Measurements from ENCODE around the gene BCKDHA. TPM values are rescaled to one million over a fixed set of nuclear protein-coding genes. Genes with fewer than 3 reads are reported as not detected.

Gene BCKDHA
- total RNA-seq, 1 donor from 2014 or later = 22.6 TPM

GRCh38 chr19:41442473-41443355 lies 45.1 kb downstream of the BCKDHA start, which contains the start of gene ERICH4:
Gene ERICH4 (plus strand): TSS chr19:41443156. CDS start chr19:41443170, 14 bp downstream.
- H3K27ac Mint-ChIP-seq = no peak within 1 kb of the TSS
- DNase-seq (ENCODE audit: low spot score in 2 of 2, unreplicated experiment in 2 of 2) = no peak
- H3K9me3 Mint-ChIP-seq = no peaks in the 10 kb centered on the region
- no peaks in the 10 kb centered on the region for H3K36me3 Mint-ChIP-seq
- TF ChIP-seq CTCF (IDR thresholded peaks at IDR 0.05; ENCODE audit: unreplicated experiment) = no peak
- H3K4me3 Mint-ChIP-seq = no peak within 1 kb of the TSS
- H3K4me1 Mint-ChIP-seq = peaks cover 5% of the 10 kb centered on the region
- peaks cover 27% of the 10 kb centered on the region for H3K27me3 Mint-ChIP-seq (ENCODE audit: low read depth)

DNA sequence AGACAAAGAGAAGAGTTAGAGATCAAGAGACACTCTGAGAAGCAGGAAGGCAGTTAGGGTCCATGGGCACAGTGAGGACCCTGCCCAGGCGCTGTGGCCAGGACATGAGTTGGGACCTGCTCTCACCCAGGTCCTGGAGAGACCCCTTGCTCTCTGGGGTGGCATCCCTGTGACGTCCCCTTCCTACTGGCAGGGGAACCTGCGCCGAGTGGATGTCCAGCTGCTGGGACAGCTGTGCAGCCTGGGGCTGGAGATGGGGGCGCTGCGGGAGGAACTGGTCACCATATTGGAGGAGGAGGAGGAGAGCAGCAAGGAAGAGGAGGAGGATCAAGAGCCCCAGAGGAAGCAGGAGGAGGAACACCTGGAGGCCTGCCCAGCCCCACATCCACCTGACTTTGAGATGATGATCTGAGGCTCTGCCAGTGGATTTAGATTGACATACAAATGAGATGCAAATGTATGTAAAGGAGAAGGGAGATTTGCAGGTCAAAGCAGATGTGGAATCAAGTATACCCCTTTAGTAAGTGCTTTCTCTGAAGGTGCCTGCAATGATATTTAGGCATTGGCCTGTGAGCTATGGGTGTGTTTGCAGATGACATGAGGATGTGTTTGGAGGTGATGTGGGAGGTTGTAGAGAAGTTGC lies 46.3 kb downstream of the BCKDHA start:
- Mint-ChIP-seq H3K4me1 (no peaks in the 10 kb centered on the region), H3K4me3 (no peak overlapping the region), H3K9me3 (no peaks in the 10 kb centered on the region), H3K27ac (no peak overlapping the region), H3K36me3 (no peaks in the 10 kb centered on the region), H3K27me3 (ENCODE audit: low read depth) (peaks cover 34% of the 10 kb centered on the region)
- DNase-seq (ENCODE audit: low spot score in 2 of 2, unreplicated experiment in 2 of 2) = no peak
- no peak for TF ChIP-seq CTCF (IDR thresholded peaks at IDR 0.05; ENCODE audit: unreplicated experiment)

DNA sequence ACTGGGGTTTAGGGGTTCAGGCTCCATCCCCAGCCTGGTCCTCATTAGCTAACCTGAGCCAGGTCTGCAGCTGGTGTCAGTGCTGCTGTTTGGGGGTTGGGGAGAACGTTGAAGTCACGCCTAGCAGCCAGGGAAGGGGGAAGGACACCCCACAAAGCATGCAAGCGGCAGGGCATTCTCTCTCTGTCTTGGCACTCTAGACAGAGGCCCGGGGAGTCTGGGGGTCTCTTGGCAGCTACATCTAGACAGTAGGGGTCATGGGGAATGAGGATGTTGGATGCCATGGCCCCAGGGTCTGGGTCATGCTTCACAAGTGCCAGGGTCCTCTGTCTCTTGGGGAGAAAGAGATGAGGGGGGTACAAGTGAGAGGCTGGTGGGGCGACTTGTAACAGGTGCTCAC lies 48.0 kb downstream of the BCKDHA start:
- Mint-ChIP-seq H3K27ac (no peak overlapping the region), H3K4me1 (peaks cover 2% of the 10 kb centered on the region), H3K36me3 (no peaks in the 10 kb centered on the region), H3K9me3 (no peaks in the 10 kb centered on the region), H3K4me3 (no peak overlapping the region), H3K27me3 (ENCODE audit: low read depth) (peaks cover 38% of the 10 kb centered on the region)
- TF ChIP-seq CTCF (IDR thresholded peaks at IDR 0.05; ENCODE audit: unreplicated experiment) = no peak
- DNase-seq (ENCODE audit: low spot score in 2 of 2, unreplicated experiment in 2 of 2) = no peak

GRCh38 chr19:41447732-41448332 lies 50.2 kb downstream of the BCKDHA start:
- H3K4me1 Mint-ChIP-seq = peaks cover 2% of the 10 kb centered on the region
- no peaks in the 10 kb centered on the region for H3K36me3 Mint-ChIP-seq
- H3K9me3 Mint-ChIP-seq = no peaks in the 10 kb centered on the region
- no peak overlapping the region for H3K27ac Mint-ChIP-seq
- no peak overlapping the region for H3K4me3 Mint-ChIP-seq
- TF ChIP-seq CTCF (IDR thresholded peaks at IDR 0.05; ENCODE audit: unreplicated experiment) = no peak
- no peak for DNase-seq (ENCODE audit: low spot score in 2 of 2, unreplicated experiment in 2 of 2)
- peaks cover 37% of the 10 kb centered on the region for H3K27me3 Mint-ChIP-seq (ENCODE audit: low read depth)

- TF ChIP-seq CTCF (IDR thresholded peaks at IDR 0.05; ENCODE audit: unreplicated experiment) = peak; percentile 85
- H3K4me1 Mint-ChIP-seq = peaks cover 2% of the 10 kb centered on the region
- no peaks in the 10 kb centered on the region for H3K36me3 Mint-ChIP-seq
- no peaks in the 10 kb centered on the region for H3K9me3 Mint-ChIP-seq
- no peak overlapping the region for H3K27ac Mint-ChIP-seq
- H3K27me3 Mint-ChIP-seq (ENCODE audit: low read depth) = peaks cover 25% of the 10 kb centered on the region
- H3K4me3 Mint-ChIP-seq = peak overlapping the region; percentile 37
- peak in 1 of 2 experiments; percentile 86 for DNase-seq (ENCODE audit: low spot score in 2 of 2, unreplicated experiment in 2 of 2)
These were observed 51.7 kb downstream of the BCKDHA start for GRCh38 chr19:41449079-41449864.

Measured in mesothelial cell of epicardium (in vitro differentiated cells).